HepG2 (cell line): ENCODE measurements around the gene IQCM. TPM values are rescaled to one million over a fixed set of nuclear protein-coding genes. Genes with fewer than 3 reads are reported as not detected.

Source experiments
- ATAC-seq: fragments of 200-7000 bp; cut with Tn5 transposase; 3 replicates; pipeline ENCODE4 v1.9.1; 2020; ENCODE audit warnings: mild to moderate bottlenecking, moderate library complexity
- BruUV-seq: library from RNA; stranded (reverse); fragments of 400-500 nt; replicated peaks from 2 replicates; lab custom pipeline; 2021; lab: Mats Ljungman, UMichigan
- CTCF ChIA-PET: fragments of 300-600 bp; formaldehyde crosslinking; extraction: SDS; loops from one replicate; lab custom pipeline; 2021; ENCODE audit warnings: low total read pairs, inconsistent platforms, low intra/inter-chr PET ratio; lab: Yijun Ruan, JAX
- POLR2A ChIA-PET: fragments of 350-600 bp; sonication (Branson Sonifier 250); formaldehyde crosslinking; loops from one replicate; lab custom pipeline; 2020; ENCODE audit warnings: antibody characterized with exemption, inconsistent platforms; lab: Yijun Ruan, JAX
- DNase-seq: peaks from one replicate; pipeline ENCODE4 v3.0.0-alpha.2; 2015; ENCODE audit warnings: low spot score
- FAIRE-seq: peaks from 3 replicates; lab custom pipeline; 2011; peaks lifted over from hg19 to GRCh38; lab: Jason Lieb, UNC
- H2AFZ ChIP-seq: one replicate; pipeline ENCODE4 v1.6.1; 2011; ENCODE audit warnings: low read length, inconsistent platforms
- H3K27ac ChIP-seq: fragments of 300-600 bp; 3 replicates; pipeline ENCODE4 v1.8.0; 2011; ENCODE audit warnings: mixed run types, mild to moderate bottlenecking, mixed read lengths, low read length, inconsistent platforms; ENCODE audit not compliant: insufficient read depth; ENCODE audit errors: extremely low read length
- H3K27me3 ChIP-seq, 2 experiments: fragments of 200-600 bp in 1 of 2; 2 replicates in 1 of 2; 3 replicates in 1 of 2; pipeline versions ENCODE4 v1.6.0 to v1.8.0; 2011; ENCODE audit warnings: low read length in 2 of 2, mild to moderate bottlenecking in 2 of 2, moderate library complexity in 2 of 2, inconsistent platforms in 1 of 2; ENCODE audit not compliant: insufficient read depth in 2 of 2, control insufficient read depth in 1 of 2
- H3K36me3 ChIP-seq, 2 experiments: fragments of 200-600 bp in 1 of 2; replicated peaks in 1 of 2; 2 replicates in 1 of 2; 3 replicates in 1 of 2; pipeline versions ENCODE4 v1.5.1 to v1.8.0; 2011; ENCODE audit warnings: low read length in 2 of 2, inconsistent platforms in 1 of 2; ENCODE audit not compliant: insufficient read depth in 2 of 2, control insufficient read depth in 1 of 2
- H3K4me1 ChIP-seq: 2 replicates; pipeline ENCODE4 v1.5.1; 2012; ENCODE audit warnings: low read length, inconsistent platforms; ENCODE audit not compliant: insufficient read depth
- H3K4me2 ChIP-seq: 2 replicates; pipeline ENCODE4 v1.6.0; 2011; ENCODE audit warnings: low read depth, low read length, inconsistent platforms
- H3K4me3 ChIP-seq, 3 experiments: fragments of 200-600 bp in 1 of 3; sonication (generic), shearing (Covaris generic) in 1 of 3; replicated peaks in 1 of 3; 2 replicates each; pipeline ENCODE4 v1.5.1; 2011 to 2016; ENCODE audit warnings: low read length in 3 of 3, inconsistent platforms in 2 of 3, low read depth in 2 of 3, mild to moderate bottlenecking in 2 of 3, control low read depth in 1 of 3, mixed read lengths in 1 of 3; ENCODE audit not compliant: insufficient read depth in 1 of 3
- H3K79me2 ChIP-seq: one replicate; pipeline ENCODE4 v1.6.1; 2011; ENCODE audit warnings: low read length, inconsistent platforms; ENCODE audit not compliant: insufficient read depth
- H3K9ac ChIP-seq: 2 replicates; pipeline ENCODE4 v1.6.0; 2011; ENCODE audit warnings: mild to moderate bottlenecking, low read depth, low read length, inconsistent platforms; ENCODE audit not compliant: insufficient read depth
- H3K9me3 ChIP-seq: 2 replicates; pipeline ENCODE4 v1.5.1; 2012; ENCODE audit warnings: mild to moderate bottlenecking, low read length
- H4K20me1 ChIP-seq: 2 replicates; pipeline ENCODE4 v1.6.0; 2011; ENCODE audit warnings: inconsistent platforms, mild to moderate bottlenecking, low read length, moderate library complexity; ENCODE audit not compliant: insufficient read depth
- ATF7-NPFF ChIP-seq: sonication (generic); formaldehyde crosslinking; IDR thresholded peaks from 2 replicates; pipeline ENCODE4 v1.8.1; 2023; ENCODE audit warnings: mild to moderate bottlenecking, low read depth, missing genetic modification reagents, moderate library complexity
- NONO ChIP-seq, 2 experiments: fragments of 450-650 bp in 1 of 2; sonication (generic) in 1 of 2; formaldehyde crosslinking in 1 of 2; IDR thresholded peaks in 1 of 2; conservative IDR thresholded peaks in 1 of 2; 2 replicates each; pipeline versions ENCODE4 v1.6.1 to v1.8.0; 2017 to 2022; ENCODE audit warnings: mild to moderate bottlenecking in 1 of 2, missing genetic modification reagents in 1 of 2, moderate library complexity in 1 of 2
- RORA ChIP-seq: sonication (generic); formaldehyde crosslinking; IDR thresholded peaks from 2 replicates; pipeline ENCODE4 v1.5.0; 2020; ENCODE audit warnings: mild to moderate bottlenecking, missing genetic modification reagents, moderate library complexity
- ZNF264 ChIP-seq: sonication (generic); formaldehyde crosslinking; IDR thresholded peaks from 2 replicates; pipeline ENCODE4 v1.4.0; 2020; ENCODE audit warnings: missing genetic modification reagents
- ZNF326 ChIP-seq: sonication (generic); formaldehyde crosslinking; IDR thresholded peaks from 2 replicates; pipeline ENCODE4 v1.4.0; 2020; ENCODE audit warnings: missing genetic modification reagents, borderline replicate concordance
- ZNF83 ChIP-seq: sonication (generic); formaldehyde crosslinking; IDR thresholded peaks from 2 replicates; pipeline ENCODE4 v1.4.0; 2020; ENCODE audit warnings: missing genetic modification reagents, mild to moderate bottlenecking, borderline replicate concordance
- WGBS: methylation state at CpG from one replicate; pipeline ENCODE4 v1.1.6; 2017; ENCODE audit warnings: low lambda C conversion rate; 5-methylcytosine and 5-hydroxymethylcytosine counted together
- in situ Hi-C: cut with HindIII; loops from 2 replicates; pipeline ENCODE4 v1.10.0; 2017; ENCODE audit warnings: low pct_unique_long_range_greater_than_20kb; ENCODE audit not compliant: extremely low pct_ligation_motif_present
- intact Hi-C: fragments of 100-400 bp; cut with micrococcal nuclease; formaldehyde crosslinking; loops from one replicate; pipeline ENCODE4 v1.10.0; 2022; ENCODE audit not compliant: unreplicated experiment
- polyA plus RNA-seq, 8 experiments: library from polyadenylated mRNA; depleted of rRNA in 3 of 8; stranded (reverse) in 7 of 8; unstranded in 1 of 8; fragments of >200 nt; fragmentation: Illumina TruSeq in 4 of 8; extraction: Trizol in 4 of 8; gene quantifications; 2 replicates each; pipeline versions ENCODE4 v1.2.1 to v1.2.3, GENCODE V29; 2011 to 2016; ENCODE audit warnings: low read depth in 4 of 8, missing spikeins in 1 of 8, mixed read lengths in 1 of 8; ENCODE audit not compliant: insufficient read depth in 1 of 8
- total RNA-seq, 5 experiments: library from RNA; depleted of rRNA; stranded (reverse); fragments of >200 nt; fragmentation: Illumina TruSeq; extraction: Trizol; gene quantifications; 2 replicates each; pipeline ENCODE4 v1.2.3, GENCODE V29; 2016; ENCODE audit warnings: low read depth in 1 of 5
- TF ChIP-seq, protein P1 (sequence below): sonication (generic); formaldehyde crosslinking; conservative IDR thresholded peaks from 2 replicates; pipeline ENCODE4 v1.5.0; 2020; ENCODE audit warnings: missing genetic modification reagents
- TF ChIP-seq, protein P2 (sequence below): sonication (generic); formaldehyde crosslinking; conservative IDR thresholded peaks from 2 replicates; pipeline ENCODE4 v1.4.0; 2020; ENCODE audit warnings: missing genetic modification reagents
- TF ChIP-seq, protein P3 (sequence below): IDR thresholded peaks from 2 replicates; pipeline ENCODE4 v1.6.1; 2012; ENCODE audit warnings: inconsistent platforms
- TF ChIP-seq, protein P4 (sequence below): sonication (generic); formaldehyde crosslinking; IDR thresholded peaks from 2 replicates; pipeline ENCODE4 v1.5.1; 2020; ENCODE audit warnings: mild to moderate bottlenecking, missing genetic modification reagents, moderate library complexity

IQCM gene
- total and polyA plus RNA-seq, 2 of the 13 experiments (the other 11 are each of a cell fraction or from before 2014, with no cell fraction given), result not detected

DNA sequence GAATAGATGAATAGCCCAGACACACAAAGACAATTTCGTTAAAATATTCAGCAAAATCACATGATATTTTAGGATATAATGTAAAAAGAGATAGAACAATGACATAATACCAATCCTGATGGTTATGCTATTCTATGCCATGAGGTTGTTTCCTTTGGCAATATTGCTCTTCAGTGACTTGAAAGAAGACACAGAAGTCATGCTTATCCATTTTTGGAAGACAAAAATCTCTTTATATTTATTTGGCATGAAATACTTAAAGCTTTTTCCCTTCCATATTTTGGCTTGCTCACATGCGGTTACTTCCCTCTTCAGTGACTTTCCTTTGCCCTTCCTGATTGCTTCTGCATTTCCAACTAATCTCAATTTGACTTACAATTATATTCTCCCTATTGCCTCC, 314.8 kb downstream of the IQCM start:
- no peak overlapping the region for H3K4me2 ChIP-seq
- peaks cover 46% of the 10 kb centered on the region for H3K9me3 ChIP-seq
- no peak for FAIRE-seq
- H2AFZ ChIP-seq, result no peak overlapping the region
- CTCF ChIA-PET, result no interaction called here
- no peaks in the 10 kb centered on the region for H3K79me2 ChIP-seq
- no peaks in the 10 kb centered on the region for H3K27me3 ChIP-seq
- intact Hi-C loops, result no loop called here
- no peak overlapping the region for H3K4me3 ChIP-seq
- H3K27ac ChIP-seq, result no peak overlapping the region
- H3K9ac ChIP-seq, result no peak overlapping the region
- 15% methylated on average over 2 of the region's 2 CpGs for WGBS
- POLR2A ChIA-PET, result no interaction called here
- no peak for ATAC-seq
- H3K36me3 ChIP-seq, result no peaks in the 10 kb centered on the region
- TF ChIP-seq, protein P1, sequence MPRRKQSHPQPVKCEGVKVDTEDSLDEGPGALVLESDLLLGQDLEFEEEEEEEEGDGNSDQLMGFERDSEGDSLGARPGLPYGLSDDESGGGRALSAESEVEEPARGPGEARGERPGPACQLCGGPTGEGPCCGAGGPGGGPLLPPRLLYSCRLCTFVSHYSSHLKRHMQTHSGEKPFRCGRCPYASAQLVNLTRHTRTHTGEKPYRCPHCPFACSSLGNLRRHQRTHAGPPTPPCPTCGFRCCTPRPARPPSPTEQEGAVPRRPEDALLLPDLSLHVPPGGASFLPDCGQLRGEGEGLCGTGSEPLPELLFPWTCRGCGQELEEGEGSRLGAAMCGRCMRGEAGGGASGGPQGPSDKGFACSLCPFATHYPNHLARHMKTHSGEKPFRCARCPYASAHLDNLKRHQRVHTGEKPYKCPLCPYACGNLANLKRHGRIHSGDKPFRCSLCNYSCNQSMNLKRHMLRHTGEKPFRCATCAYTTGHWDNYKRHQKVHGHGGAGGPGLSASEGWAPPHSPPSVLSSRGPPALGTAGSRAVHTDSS (CRISPR knock-in tag), result no peak
- TF ChIP-seq, all 625 proteins: peak for 0
- no peaks in the 10 kb centered on the region for H3K4me1 ChIP-seq
- H4K20me1 ChIP-seq, result no peaks in the 10 kb centered on the region
- no TSS peak for BruUV-seq
- no peak for DNase-seq
- in situ Hi-C loops, result no loop called here

DNA sequence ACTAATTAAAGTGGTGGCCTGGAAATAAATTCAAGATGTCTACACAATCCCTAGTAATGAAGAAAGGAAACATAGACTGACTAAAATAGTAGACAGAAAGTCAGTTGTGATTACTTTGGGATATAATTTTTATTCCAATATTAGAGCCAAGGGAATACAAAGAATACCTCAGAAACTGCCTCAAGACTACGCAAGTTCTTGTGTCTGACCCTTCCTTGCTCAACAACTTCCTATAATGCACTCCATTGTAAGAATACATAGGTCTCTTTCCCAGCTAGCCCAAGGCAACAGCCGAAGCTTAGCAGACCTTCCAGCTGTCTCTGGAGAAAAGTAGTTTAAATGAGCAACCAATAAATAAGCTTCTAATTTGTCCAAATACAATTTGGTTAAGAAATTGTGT, 315.9 kb downstream of the IQCM start:
- FAIRE-seq (no peak), ATAC-seq (no peak), DNase-seq (no peak)
- no peaks in the 10 kb centered on the region for H3K36me3 ChIP-seq
- no TSS peak for BruUV-seq
- WGBS, result 10% methylated on average over 2 of the region's 2 CpGs
- no peak overlapping the region for H3K27ac ChIP-seq
- no peaks in the 10 kb centered on the region for H4K20me1 ChIP-seq
- in situ Hi-C loops (no loop called here), intact Hi-C loops (no loop called here)
- no peaks in the 10 kb centered on the region for H3K4me1 ChIP-seq
- H3K79me2 ChIP-seq, result no peaks in the 10 kb centered on the region
- peaks cover 49% of the 10 kb centered on the region for H3K9me3 ChIP-seq
- ChIA-PET POLR2A (no interaction called here), CTCF (no interaction called here)
- H3K4me2 ChIP-seq, result no peak overlapping the region
- no peak overlapping the region for H3K4me3 ChIP-seq
- no peaks in the 10 kb centered on the region for H3K27me3 ChIP-seq
- no peak overlapping the region for H2AFZ ChIP-seq
- H3K9ac ChIP-seq, result no peak overlapping the region
- TF ChIP-seq, protein P2, sequence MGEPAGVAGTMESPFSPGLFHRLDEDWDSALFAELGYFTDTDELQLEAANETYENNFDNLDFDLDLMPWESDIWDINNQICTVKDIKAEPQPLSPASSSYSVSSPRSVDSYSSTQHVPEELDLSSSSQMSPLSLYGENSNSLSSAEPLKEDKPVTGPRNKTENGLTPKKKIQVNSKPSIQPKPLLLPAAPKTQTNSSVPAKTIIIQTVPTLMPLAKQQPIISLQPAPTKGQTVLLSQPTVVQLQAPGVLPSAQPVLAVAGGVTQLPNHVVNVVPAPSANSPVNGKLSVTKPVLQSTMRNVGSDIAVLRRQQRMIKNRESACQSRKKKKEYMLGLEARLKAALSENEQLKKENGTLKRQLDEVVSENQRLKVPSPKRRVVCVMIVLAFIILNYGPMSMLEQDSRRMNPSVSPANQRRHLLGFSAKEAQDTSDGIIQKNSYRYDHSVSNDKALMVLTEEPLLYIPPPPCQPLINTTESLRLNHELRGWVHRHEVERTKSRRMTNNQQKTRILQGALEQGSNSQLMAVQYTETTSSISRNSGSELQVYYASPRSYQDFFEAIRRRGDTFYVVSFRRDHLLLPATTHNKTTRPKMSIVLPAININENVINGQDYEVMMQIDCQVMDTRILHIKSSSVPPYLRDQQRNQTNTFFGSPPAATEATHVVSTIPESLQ (CRISPR knock-in tag), result no peak
- TF ChIP-seq NONO (IDR thresholded peaks at IDR 0.05), result no peak
- no peak for TF ChIP-seq NONO (CRISPR knock-in tag; conservative IDR thresholded peaks at IDR 0.05)
- TF ChIP-seq, protein P3, sequence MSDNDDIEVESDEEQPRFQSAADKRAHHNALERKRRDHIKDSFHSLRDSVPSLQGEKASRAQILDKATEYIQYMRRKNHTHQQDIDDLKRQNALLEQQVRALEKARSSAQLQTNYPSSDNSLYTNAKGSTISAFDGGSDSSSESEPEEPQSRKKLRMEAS, result no peak
- no peak for TF ChIP-seq ZNF326 (CRISPR knock-in tag)
- TF ChIP-seq, protein P4, sequence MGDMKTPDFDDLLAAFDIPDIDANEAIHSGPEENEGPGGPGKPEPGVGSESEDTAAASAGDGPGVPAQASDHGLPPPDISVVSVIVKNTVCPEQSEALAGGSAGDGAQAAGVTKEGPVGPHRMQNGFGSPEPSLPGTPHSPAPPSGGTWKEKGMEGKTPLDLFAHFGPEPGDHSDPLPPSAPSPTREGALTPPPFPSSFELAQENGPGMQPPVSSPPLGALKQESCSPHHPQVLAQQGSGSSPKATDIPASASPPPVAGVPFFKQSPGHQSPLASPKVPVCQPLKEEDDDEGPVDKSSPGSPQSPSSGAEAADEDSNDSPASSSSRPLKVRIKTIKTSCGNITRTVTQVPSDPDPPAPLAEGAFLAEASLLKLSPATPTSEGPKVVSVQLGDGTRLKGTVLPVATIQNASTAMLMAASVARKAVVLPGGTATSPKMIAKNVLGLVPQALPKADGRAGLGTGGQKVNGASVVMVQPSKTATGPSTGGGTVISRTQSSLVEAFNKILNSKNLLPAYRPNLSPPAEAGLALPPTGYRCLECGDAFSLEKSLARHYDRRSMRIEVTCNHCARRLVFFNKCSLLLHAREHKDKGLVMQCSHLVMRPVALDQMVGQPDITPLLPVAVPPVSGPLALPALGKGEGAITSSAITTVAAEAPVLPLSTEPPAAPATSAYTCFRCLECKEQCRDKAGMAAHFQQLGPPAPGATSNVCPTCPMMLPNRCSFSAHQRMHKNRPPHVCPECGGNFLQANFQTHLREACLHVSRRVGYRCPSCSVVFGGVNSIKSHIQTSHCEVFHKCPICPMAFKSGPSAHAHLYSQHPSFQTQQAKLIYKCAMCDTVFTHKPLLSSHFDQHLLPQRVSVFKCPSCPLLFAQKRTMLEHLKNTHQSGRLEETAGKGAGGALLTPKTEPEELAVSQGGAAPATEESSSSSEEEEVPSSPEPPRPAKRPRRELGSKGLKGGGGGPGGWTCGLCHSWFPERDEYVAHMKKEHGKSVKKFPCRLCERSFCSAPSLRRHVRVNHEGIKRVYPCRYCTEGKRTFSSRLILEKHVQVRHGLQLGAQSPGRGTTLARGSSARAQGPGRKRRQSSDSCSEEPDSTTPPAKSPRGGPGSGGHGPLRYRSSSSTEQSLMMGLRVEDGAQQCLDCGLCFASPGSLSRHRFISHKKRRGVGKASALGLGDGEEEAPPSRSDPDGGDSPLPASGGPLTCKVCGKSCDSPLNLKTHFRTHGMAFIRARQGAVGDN (CRISPR knock-in tag), result no peak
- no peak for TF ChIP-seq RORA (CRISPR knock-in tag)
- TF ChIP-seq ZNF83 (CRISPR knock-in tag), result no peak
- TF ChIP-seq ATF7-NPFF (CRISPR knock-in tag), result no peak
- TF ChIP-seq ZNF264 (CRISPR knock-in tag), result no peak
